Mucosa of gallbladder (tissue), 1 donor: ENCODE data around the gene OR6B2. TPM values are rescaled to one million over a fixed set of nuclear protein-coding genes. Genes with fewer than 3 reads are reported as not detected.
"Not testable (repeated sequence)": the region's sequence is repeated elsewhere in the genome, so short reads cannot be mapped to it uniquely, and the experiment has no call there.

Source experiments
- DNase-seq: peaks from one replicate; pipeline ENCODE4 v3.0.0-alpha.2; 2020; ENCODE audit warnings: low spot score
- total RNA-seq: library from RNA; stranded (reverse); gene quantifications from one replicate; pipeline ENCODE4 v1.2.1, GENCODE V29; 2021
- donor health status: DM: no; HTN: no; CAD: no.

The OR6B2 gene
- not detected for total RNA-seq

GRCh38 chr2:240030379-240031094 lies at the start of gene OR6B2:
Gene OR6B2 (minus strand): TSS chr2:240030429. CDS start chr2:240030429, 0 bp downstream.
- no peak for DNase-seq

- DNase-seq, result no peak
These were observed 48.4 kb upstream of the OR6B2 start for GRCh38 chr2:240078631-240079030.

GRCh38 chr2:240077442-240077841 lies 47.2 kb upstream of the OR6B2 start:
- DNase-seq, result no peak

DNA sequence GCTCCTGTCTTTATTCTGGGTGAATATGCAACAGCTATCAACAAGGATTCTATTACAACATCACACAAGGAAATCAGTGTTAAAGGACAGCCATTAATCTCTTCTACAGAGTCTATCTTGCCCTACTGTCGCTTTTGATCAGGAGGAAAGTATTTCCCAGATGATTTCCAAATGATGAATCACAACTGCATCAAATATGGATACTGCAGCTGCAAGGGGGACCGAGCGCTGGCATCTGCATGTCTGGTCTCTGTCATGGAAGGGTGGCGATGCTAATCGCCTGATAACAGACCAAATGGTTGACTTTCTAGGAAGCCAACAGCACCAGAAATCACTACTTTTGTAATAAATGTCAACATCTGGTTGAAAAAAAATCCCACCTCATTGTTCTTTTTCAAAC lies 44.3 kb upstream of the OR6B2 start:
- DNase-seq, result no peak

DNA sequence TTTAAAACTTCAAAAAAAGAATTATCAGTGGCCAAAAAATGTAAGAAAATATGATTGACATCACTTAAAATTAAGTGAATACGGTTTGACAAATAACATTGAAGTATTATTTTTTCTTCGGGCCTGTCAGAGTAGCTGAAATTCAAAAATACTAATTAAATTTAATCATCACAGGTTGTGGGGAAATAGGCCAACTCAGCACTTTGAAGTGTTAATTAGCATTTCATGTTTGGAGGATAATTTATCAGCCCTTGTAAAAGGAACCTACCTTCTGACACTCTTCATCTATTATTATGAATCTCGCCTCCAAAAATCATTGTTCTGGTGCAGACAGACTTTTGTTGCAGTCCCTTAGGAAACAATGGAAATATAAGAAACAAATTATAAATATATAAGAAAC lies 40.7 kb upstream of the OR6B2 start:
- DNase-seq, result no peak

DNA sequence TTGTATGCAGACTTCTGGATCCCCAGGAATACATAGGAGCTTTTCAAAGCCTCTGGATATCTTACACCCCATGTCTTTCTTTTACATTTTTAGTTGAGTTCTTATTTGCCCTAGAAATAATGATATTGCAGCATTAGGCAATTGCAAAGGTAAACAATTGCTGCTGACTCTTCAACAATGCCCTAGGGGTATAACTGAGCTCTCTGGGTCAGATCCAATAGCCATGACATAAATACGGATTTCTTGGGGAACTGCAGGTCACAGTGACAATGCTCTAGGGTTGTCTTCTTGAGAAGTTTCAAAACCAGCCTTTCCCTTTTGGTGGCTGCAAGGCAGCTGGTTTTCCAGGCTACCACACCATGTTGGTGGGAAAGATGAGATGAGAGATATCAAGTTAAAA lies 39.6 kb upstream of the OR6B2 start:
- DNase-seq, result no peak

DNA sequence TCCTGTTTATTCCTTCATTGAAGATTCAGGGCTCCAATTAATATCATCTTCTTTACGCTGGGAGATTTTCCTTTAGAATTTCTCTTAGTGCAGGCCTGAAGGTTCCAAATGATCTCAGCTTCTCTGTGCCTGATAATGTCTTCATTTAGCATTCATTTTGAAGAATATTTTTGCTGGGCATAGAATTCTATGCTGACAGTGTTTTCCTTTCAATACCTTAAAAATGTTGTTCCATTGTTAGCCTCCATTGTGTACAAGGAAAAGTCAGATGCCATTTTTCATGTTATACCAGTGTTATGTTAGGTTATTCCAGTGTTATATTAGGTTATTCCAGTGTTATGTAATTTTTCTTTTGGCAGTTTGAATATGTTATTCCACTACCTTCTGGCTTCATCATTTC lies 38.0 kb upstream of the OR6B2 start:
- no peak for DNase-seq

DNA sequence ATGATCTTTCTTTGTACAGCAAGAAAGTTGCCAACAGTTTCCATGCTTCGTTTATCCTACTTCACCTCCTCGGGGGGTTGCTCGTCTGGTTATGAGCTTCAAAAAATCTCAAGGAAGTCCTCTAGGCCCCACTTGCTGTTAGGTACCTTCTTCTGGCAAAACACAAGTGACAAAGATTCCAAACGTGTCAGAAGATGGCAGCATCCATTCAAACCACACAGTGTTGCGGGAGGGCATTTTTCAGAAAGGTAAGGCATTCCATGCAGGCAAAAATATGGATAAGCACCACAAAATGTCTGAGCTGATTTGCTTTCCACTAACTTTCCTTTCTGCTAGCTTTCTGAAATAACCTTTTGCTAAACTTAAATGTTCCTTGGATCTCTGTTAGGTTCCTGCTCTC lies 36.3 kb upstream of the OR6B2 start:
- DNase-seq, result no peak

DNA sequence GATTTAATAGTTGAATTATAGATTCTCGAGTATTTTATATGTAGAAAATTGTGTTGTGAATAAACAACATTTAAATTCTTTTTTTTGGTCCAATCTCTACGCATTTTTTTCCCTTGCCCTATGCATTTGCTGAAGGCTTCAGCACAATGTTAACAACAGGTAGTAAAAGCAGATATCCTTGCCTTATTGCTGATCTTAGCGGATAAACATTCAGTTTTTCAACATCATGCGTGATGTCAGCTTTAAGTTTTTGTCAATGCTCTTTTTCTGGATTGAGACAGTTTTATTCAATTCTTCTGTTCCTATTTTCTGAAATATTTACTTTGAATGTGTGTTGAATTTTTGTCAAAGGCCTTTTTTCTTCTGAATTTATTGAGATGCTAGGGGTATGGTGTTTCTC lies 34.7 kb upstream of the OR6B2 start:
- no peak for DNase-seq

DNA sequence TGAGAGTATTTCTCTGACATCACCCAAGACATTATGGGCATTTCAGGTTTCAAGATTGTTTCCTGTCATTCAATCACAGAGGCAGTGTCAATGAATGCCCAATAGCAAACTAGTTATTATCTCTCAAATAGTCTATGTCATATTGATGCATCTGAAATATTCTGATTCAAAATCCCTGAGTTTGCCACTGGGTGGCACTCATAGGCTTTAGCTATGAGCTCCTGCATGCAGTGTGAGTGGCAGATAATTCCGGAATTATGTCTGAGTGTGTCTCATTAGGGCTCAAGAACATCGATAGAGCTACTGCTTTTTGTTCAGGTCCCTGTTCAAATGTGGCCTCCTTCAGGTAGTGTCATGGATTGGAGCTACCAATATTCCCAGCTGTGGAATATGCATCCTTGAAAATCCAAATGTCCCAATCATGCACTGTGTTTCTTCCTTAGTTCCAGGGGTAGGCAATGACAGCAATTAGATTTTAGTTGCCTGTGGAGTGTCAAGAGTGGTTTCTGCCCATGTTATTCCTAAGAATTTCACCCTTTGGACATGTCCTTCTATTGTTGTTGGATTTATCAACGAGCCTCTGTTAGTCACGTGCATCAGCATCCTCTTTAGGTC lies 30.9 kb upstream of the OR6B2 start:
- DNase-seq, result peak; percentile 47

GRCh38 chr2:240056678-240057077 lies 26.4 kb upstream of the OR6B2 start:
- DNase-seq, result no peak

GRCh38 chr2:240055177-240055917 lies 25.1 kb upstream of the OR6B2 start:
- DNase-seq, result no peak

GRCh38 chr2:240053173-240054155 lies 23.2 kb upstream of the OR6B2 start, which contains the start of gene OR6B3:
Gene OR6B3 (minus strand): TSS chr2:240053521.
- no peak for DNase-seq

DNA sequence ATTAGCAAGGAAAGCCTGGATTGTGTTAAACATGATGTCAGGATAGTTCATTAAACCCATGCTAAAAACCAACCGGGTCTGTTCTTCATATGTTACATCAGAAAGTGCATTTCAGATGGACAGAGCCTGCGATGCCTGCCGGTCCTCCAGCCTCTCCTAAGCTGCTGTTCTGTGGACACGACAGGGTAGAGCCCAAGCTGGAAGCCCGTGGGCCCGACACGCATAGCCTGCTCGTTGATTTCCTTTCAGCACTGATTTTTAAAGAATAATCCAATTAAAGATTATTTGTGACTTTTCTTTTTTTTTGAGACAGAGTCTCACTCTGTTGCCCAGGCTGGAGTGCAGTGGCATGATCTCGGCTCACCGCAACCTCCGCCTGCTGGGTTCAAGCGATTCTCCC lies 22.3 kb upstream of the OR6B2 start:
- no peak for DNase-seq

DNA sequence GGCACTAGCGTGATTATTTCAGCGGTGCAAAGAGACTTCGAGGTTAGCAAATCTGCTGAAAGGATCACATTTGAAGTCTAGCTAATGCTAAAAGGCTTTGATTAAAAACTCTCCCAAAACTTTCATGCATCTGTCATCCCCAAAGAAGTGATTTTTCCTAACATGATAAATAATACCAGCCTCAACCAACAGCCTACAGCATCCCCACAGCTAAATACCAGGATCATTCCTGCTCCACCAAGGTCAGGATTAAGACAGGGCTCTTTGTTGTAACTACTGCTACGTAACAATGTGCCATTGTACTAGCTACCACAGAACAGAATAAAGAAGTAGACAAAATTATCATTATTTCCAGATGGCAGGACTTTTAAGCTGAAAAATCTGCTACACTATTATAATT lies 21.5 kb upstream of the OR6B2 start:
- DNase-seq, result no peak

DNA sequence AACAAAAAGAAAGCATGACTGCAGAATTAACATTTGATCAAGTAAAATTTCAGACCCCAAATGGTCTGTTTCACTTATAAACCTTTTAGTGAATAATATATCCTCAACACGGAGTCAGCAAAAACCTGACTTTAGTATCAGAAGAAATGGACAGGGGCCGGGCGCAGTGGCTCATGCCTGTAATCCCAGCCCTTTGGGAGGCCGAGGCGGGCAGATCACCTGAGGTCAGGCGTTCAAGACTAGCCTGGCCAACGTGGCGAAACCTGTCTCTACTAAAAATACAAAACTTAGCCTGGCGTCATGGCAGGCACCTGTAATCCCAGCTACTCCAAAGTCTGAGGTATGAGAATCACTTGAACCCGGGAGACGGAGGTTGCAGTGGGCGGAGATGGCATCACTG lies 20.0 kb upstream of the OR6B2 start:
- DNase-seq, result no peak

GRCh38 chr2:240048237-240048636 lies 18.0 kb upstream of the OR6B2 start:
- no peak for DNase-seq

- DNase-seq, result no peak
These were observed 14.9 kb upstream of the OR6B2 start for GRCh38 chr2:240045098-240045497.

DNA sequence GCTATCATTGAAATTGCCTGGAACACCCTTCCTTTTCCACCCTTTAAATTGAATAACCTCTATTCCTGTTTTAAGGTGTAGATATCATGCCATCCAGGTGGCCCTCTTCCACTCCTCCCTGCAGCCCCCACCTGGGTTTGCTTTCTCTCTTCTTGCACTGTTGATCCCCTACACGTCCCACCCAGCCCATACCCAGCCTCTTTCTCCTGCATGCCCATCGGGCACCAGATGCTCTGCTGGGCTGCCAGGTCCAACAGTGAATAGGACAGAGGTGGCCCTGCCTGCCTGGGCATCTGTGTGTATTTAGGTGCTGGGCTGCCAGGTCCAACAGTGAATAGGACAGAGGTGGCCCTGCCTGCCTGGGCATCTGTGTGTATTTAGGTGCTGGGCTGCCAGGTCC lies 13.9 kb upstream of the OR6B2 start:
- not testable (repeated sequence) for DNase-seq

DNA sequence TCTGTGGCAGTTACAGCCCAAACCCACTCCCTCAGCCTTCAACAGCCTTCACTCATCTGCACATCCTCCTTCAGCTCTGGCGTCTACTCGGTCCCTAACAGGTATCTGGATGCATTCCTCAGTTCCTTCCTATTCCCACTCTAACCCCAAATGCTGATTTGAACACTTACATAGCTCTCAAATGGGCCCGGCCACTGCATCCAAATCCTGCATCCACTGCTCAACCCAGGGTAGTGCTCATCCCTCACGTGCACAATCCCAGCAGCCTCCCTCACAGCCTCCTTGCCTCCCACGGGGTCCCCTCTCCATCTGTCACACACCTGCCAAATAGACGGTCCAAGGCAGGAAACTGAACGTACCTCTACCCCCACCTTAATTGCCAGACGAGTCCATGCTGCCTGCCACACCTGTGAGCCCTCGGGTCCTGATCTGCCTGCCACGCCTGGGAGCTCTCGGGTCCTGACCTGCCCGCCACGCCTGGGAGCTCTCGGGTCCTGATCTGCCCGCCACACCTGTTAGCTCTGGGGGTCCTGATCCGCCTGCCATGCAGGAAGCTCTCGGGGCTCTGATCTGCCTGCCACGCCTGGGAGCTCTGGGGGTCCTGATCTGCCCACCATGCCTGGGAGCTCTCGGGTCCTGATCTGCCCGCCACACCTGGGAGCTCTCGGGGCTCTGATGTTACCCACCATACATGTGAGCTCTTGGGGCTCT lies 13.2 kb upstream of the OR6B2 start:
- no peak for DNase-seq

DNA sequence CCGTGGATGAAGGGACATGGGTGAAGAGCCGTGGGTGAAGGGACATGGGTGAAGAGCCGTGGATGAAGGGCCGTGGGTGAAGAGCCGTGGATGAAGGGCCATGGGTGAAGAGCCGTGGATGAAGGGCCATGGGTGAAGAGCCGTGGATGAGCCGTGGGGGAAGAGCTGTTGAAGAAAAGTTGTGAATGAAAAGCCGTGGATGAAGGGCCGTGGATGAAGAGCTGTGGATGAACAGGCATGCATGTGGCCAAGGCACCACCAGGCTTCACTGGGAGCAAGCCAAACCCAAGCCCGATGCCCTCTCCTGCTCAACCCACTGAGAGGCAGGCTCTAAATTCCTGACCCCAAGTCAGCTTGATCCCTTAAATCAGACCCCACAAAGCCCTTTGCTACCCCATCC lies 12.5 kb upstream of the OR6B2 start:
- DNase-seq, result no peak
